ENCODE results near the gene SCUBE3.

- no peak for TF ChIP-seq CTCF (IDR thresholded peaks at IDR 0.05)
- TF ChIP-seq POLR2AphosphoS5 (IDR thresholded peaks at IDR 0.05; ENCODE audit: insufficient read depth in 1 of 2, low read depth in 1 of 2) = no peak
Measured at GRCh38 chr6:35299674-35300073, 85.9 kb downstream of the SCUBE3 start.
